GM08714 (cell line): ENCODE data around the gene SMOC2.

Experiments
- H3K4me3 ChIP-seq: fragments of 200-500 bp; sonication (Bioruptor generic); 2 replicates; pipeline ENCODE4 v1.5.1; 2014; ENCODE audit warnings: mild to moderate bottlenecking, low read length, inconsistent platforms
- ZNF274 ChIP-seq: IDR thresholded peaks from 2 replicates; pipeline ENCODE4 v1.6.1; 2012; ENCODE audit warnings: mild to moderate bottlenecking, low read depth, low read length

Gene SMOC2

GRCh38 chr6:168611691-168612090 is 170.7 kb downstream of the SMOC2 start:
- H3K4me3 ChIP-seq: no peak overlapping the region
- no peak for TF ChIP-seq ZNF274

GRCh38 chr6:168612586-168612985 is 171.6 kb downstream of the SMOC2 start:
- no peak for TF ChIP-seq ZNF274

GRCh38 chr6:168615837-168616236 is 174.9 kb downstream of the SMOC2 start:
- no peak for TF ChIP-seq ZNF274
- H3K4me3 ChIP-seq: no peak overlapping the region

More at GRCh38 chr6:168612586-168612985, 171.6 kb downstream of the SMOC2 start:
- H3K4me3 ChIP-seq: no peak overlapping the region

DNA sequence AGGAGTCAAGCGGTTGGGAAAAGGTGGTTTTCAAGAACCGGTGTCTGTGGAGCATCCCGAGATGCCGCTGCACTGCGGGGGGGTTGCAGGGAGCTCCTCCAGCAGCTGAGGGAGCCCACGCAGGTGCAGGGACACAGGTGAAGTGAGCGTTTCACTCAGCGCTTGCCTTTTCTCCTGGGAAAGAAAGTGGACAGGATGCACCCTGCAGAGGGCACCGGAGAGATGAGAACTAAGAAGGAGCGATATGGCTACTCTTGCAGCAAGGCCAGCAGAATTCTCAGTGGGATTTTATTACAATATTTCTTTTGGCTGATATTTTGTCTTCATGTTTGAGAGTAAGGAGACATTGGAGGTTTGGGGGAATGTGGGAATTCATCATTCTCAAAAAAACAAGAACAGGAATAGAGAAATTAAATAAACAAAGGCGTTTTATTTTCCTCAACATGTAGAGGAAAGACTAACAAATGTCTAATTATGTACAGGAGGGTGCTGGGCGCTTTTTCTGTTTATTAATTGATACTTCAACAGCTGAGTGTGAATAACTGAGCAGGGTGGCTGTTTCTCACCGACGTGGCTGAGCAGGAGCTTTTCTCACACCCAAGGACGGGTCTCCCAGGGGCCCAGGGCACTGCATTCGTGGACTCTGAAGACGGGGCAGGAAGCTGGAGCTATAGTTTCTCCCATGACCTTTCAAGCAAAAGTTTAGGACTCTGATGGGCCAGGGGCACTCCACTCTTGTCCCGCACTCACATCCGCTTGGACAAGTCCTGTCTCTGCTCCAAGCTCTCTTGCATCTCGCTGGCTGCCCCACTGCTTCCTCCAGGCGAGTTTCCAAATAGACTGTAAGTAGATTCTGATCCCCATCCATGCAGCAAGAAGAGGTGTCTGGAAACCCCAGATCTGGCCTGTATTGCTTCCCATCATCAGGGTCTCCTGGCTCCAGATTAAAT is 176.1 kb downstream of the SMOC2 start:
- no peak overlapping the region for H3K4me3 ChIP-seq
- no peak for TF ChIP-seq ZNF274

DNA sequence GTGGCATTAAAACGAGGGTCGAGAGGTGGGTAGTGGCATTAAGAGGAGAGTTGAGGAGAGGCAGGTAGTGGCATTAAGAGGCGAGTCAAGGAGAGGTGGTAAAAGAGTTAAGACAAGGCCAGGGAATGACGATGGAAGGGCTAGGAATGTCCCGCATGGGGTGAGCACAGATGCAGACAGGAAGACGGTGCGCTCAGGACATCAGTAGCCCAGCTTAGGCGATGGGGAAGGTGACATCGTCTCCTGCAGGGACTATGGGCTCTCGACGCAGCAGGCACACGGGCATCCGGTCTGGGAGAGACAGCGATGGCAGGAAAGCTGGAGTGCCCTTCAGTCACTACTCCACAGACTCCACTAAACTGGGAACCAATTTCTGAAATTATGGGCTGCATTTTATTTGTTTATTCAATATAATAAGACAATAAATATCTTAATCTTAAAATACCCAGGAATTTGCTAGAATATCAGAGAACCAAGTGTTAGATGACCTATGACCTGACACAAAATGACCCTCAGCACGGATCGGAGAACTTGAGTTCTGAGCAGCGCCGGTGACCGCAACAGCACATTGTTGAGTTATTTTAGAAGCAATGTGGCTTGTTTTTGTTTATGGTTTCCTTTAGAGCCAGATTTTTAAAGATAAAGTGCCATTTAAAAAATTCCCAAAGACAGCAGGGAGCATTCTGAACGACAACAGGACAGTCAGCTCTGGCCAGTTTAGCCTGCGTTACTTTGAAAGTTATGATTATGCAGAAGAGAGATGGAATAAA is 177.7 kb downstream of the SMOC2 start:
- no peak for TF ChIP-seq ZNF274
- H3K4me3 ChIP-seq: no peak overlapping the region

- no peak overlapping the region for H3K4me3 ChIP-seq
- TF ChIP-seq ZNF274: no peak
These were observed 178.8 kb downstream of the SMOC2 start for GRCh38 chr6:168619560-168620314.

DNA sequence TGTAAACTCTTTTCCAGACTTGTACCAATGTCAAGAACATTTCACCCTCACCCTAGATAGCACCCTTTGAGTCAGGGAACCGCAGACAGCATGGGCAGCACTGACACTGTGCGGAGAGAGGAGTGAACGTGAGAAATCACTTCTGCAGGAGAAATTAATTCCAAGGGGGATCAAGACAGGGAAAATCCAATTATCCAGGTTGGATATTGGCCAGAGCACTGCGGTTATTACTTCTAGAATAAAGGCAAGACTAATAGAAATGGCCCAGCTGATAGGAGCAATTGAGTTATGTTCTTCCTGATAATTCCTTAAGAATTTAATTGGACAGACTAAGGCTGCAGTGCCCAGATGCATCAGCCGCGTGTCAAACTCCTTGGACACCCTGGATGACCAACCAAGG is 179.6 kb downstream of the SMOC2 start:
- H3K4me3 ChIP-seq: no peak overlapping the region
- TF ChIP-seq ZNF274: no peak

DNA sequence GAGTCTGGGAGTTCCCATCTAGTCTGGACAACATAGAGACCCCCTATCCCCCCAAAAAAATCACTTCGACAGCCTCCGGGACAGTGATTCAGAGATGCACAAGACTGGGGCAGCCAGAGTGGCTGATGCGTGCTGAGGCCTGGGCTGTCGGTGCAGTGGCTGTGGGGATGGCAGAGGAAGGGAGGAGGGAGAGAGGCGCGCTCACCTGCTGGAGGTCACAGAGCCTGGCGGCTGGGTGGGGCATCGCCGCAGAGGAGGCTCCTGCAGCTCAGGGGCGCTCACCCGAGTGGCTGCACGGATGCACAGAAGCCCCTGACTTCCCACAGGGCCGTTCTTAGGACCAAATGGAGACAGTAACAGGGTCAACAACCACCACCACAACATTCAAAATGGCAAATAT is 182.8 kb downstream of the SMOC2 start:
- H3K4me3 ChIP-seq: no peak overlapping the region
- TF ChIP-seq ZNF274: no peak

GRCh38 chr6:168624540-168624939 is 183.6 kb downstream of the SMOC2 start:
- no peak for TF ChIP-seq ZNF274
- no peak overlapping the region for H3K4me3 ChIP-seq

GRCh38 chr6:168624948-168625347 is 184.0 kb downstream of the SMOC2 start:
- TF ChIP-seq ZNF274: no peak

GRCh38 chr6:168625602-168626001 is 184.6 kb downstream of the SMOC2 start:
- TF ChIP-seq ZNF274: no peak
- H3K4me3 ChIP-seq: no peak overlapping the region

More at GRCh38 chr6:168624948-168625347, 184.0 kb downstream of the SMOC2 start:
- no peak overlapping the region for H3K4me3 ChIP-seq

- TF ChIP-seq ZNF274: no peak
- no peak overlapping the region for H3K4me3 ChIP-seq
These were observed 185.1 kb downstream of the SMOC2 start for GRCh38 chr6:168626046-168626602.

DNA sequence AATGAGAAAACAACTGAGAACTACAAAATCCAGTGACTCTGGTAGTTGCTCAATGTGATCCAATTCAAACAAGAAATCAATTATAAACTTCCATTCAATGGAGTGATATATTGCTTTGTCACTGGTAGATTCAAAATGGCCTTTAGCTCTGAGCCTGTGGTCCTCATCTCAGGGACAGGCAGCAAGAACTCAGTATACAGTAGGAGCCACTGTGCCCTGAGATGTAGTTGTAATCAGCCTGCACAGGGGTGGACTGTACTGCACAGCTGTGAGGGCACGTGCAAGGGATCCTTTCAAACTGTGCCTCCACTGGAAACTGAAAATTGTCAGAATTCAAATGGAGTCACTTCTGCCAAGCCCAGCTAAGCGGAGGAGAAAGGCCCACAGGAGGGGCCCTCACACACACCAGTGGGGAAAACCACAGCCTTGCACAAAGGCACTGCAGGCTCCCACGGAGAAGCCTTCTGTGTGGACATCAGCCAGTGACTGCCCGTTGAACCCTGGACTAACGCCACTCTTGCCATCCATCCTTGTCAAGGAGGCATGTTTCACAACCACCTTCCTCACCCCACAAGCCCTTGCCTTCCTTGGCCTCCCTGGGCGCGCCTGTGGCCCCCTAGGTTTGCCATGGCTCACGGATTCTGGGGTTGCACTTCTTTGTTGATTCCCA is 186.7 kb downstream of the SMOC2 start:
- no peak for TF ChIP-seq ZNF274
- no peak overlapping the region for H3K4me3 ChIP-seq

- H3K4me3 ChIP-seq: no peak overlapping the region
- no peak for TF ChIP-seq ZNF274
These were observed 187.2 kb downstream of the SMOC2 start for GRCh38 chr6:168628176-168628553.
